ENCODE data around the gene KHSRP. TPM values are rescaled to one million over a fixed set of nuclear protein-coding genes. Genes with fewer than 3 reads are reported as not detected.
"Not testable (repeated sequence)": the region's sequence is repeated elsewhere in the genome, so short reads cannot be mapped to it uniquely, and the experiment has no call there.

The KHSRP gene
- total RNA-seq, 4 donors from 2014 or later: 79.5 to 147 (median 119) TPM

DNA sequence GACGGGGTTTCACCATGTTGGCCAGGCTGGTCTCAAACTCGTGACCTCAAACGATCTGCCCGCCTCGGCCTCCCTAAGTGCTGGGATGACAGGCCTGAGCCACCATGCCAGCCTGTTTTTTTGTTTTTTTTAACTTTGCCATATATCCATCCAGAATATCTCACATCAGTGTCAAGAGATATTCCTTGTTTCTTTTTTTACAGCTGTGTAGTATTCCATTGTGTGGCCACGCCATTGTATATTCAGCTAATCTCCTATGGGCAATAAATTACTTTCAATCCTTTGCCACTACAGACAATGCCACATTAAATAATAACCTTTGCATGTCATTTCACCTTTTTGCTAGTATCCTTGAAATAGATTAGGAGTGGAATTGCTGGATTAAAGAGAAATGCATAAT lies 15.3 kb downstream of the KHSRP start:
- Histone ChIP-seq H3K4me3 (no peak overlapping the region), H3K4me1 (peaks cover 0 to 18% (median 11%) of the 10 kb centered on the region in 4 donors), H3K27ac (no peak overlapping the region), H3K36me3 (peaks cover 0 to 6% (median 0%) of the 10 kb centered on the region in 3 donors), H3K27me3 (no peaks in the 10 kb centered on the region), H3K9me3 (no peaks in the 10 kb centered on the region)
- 88 to 97% methylated on average over 6 of the region's 6 CpGs for WGBS, 2 donors
- DNase-seq (ENCODE audit: low spot score in 2 of 2): no peak
- no peak for TF ChIP-seq EP300 (IDR thresholded peaks at IDR 0.05)
- TF ChIP-seq, protein P1, sequence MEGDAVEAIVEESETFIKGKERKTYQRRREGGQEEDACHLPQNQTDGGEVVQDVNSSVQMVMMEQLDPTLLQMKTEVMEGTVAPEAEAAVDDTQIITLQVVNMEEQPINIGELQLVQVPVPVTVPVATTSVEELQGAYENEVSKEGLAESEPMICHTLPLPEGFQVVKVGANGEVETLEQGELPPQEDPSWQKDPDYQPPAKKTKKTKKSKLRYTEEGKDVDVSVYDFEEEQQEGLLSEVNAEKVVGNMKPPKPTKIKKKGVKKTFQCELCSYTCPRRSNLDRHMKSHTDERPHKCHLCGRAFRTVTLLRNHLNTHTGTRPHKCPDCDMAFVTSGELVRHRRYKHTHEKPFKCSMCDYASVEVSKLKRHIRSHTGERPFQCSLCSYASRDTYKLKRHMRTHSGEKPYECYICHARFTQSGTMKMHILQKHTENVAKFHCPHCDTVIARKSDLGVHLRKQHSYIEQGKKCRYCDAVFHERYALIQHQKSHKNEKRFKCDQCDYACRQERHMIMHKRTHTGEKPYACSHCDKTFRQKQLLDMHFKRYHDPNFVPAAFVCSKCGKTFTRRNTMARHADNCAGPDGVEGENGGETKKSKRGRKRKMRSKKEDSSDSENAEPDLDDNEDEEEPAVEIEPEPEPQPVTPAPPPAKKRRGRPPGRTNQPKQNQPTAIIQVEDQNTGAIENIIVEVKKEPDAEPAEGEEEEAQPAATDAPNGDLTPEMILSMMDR (IDR thresholded peaks at IDR 0.05): no peak
- TF ChIP-seq POLR2A (IDR thresholded peaks at IDR 0.05): no peak

DNA sequence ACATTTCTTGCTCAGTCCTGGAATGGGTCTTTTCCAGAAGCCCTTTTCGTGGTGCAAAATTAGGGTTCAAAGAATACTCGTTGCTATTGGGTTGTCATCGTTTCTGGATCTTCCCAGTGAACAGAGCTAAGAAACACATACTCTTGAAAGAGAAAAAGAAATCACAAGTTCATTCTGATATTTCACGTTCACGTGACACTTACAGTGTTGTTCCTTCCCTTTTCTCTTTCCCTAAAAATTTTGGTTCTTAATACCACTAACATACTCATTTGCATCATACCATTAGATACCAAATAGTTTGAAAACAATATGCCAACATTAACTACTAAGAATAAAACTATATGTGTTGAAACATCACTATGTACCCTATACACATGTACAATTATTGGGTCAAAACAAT lies 18.2 kb downstream of the KHSRP start:
- 84 to 85% methylated on average over 5 of the region's 5 CpGs for WGBS, 2 donors
- no peak for DNase-seq (ENCODE audit: low spot score in 2 of 2)
- H3K27me3 ChIP-seq: no peaks in the 10 kb centered on the region
- no peaks in the 10 kb centered on the region for H3K9me3 ChIP-seq
- no peak overlapping the region for H3K4me3 ChIP-seq
- no peak overlapping the region for H3K27ac ChIP-seq
- TF ChIP-seq EP300 (IDR thresholded peaks at IDR 0.05) (no peak), POLR2A (IDR thresholded peaks at IDR 0.05) (no peak)
- TF ChIP-seq, protein P1 (IDR thresholded peaks at IDR 0.05): no peak
- H3K4me1 ChIP-seq: peaks cover 0 to 12% (median 4%) of the 10 kb centered on the region in 4 donors
- H3K36me3 ChIP-seq: no peaks in the 10 kb centered on the region

DNA sequence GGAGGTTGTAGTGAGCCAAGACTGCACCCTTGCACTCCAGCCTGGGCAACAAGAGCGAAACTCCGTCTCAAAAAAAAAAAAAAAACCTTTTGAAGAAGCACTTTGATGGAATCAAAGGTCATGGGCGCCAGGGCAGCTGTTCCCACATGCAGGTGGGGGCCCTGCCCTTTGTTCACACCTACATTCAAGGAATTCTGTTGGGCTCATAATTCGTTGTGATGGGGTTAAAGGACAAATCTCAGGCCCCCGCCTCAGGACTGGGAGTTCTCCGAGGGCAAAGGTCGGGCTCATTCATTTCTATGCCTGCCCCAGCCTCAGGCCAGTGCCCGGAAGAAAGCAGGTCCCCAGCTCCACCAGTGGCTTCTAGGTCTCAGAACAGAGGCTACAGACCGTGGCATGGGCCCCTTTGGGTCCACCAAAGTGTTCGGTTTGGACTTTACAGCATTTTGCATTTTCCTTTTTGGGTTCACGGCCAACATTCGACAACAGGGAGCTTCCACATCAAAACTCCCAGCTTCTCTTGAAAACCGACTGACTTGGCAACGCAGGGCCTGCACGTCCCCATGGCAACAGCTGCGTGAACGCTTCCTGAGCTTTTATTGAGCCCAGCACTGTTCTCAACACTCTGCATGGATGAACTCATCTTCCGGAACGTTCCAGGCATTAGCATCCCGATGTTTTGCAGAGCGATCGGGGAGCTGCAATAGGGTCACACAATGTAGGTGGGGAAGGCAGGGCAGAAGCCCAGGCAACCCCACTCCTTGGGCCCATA lies 21.6 kb downstream of the KHSRP start:
- no peaks in the 10 kb centered on the region for H3K36me3 ChIP-seq
- peak overlapping the region in 3 of 4 donors; percentile 24 to 68 (median 63) for H3K27ac ChIP-seq
- 25 to 29% methylated on average over 21 to 22 of the region's 22 CpGs for WGBS, 2 donors
- peaks cover 0 to 12% (median 4%) of the 10 kb centered on the region in 4 donors for H3K4me1 ChIP-seq
- H3K27me3 ChIP-seq: no peaks in the 10 kb centered on the region
- H3K4me3 ChIP-seq: no peak overlapping the region
- TF ChIP-seq, protein P1 (IDR thresholded peaks at IDR 0.05): no peak
- TF ChIP-seq POLR2A (IDR thresholded peaks at IDR 0.05) (no peak), EP300 (IDR thresholded peaks at IDR 0.05) (no peak)
- H3K9me3 ChIP-seq: no peaks in the 10 kb centered on the region
- no peak for DNase-seq (ENCODE audit: low spot score in 2 of 2)

DNA sequence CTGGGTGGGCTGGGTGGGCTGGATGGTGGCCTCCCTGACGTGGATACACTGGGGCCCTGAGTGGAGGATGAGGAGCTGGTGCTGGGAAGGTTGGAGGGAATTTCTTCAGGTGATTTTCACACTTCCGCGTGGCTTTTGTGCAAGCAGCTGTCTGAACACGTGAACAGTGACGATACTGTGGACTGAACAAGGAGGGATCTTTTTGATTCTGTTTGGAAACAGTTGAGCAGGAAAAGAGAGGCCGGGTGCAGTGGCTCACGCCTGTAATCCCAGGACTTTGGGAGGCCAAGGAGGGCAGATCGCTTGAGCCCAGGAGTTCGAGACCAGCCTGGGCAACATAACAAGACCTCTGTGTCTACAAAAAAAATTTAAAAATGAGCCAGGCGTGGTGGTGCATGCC lies 22.6 kb downstream of the KHSRP start:
- Histone ChIP-seq H3K36me3 (no peaks in the 10 kb centered on the region), H3K27me3 (no peaks in the 10 kb centered on the region), H3K4me3 (no peak overlapping the region), H3K27ac (peak overlapping the region in 1 of 4 donors; percentile 26), H3K9me3 (no peaks in the 10 kb centered on the region), H3K4me1 (peaks cover 0 to 12% (median 4%) of the 10 kb centered on the region in 4 donors)
- TF ChIP-seq POLR2A (IDR thresholded peaks at IDR 0.05): no peak
- TF ChIP-seq, protein P1 (IDR thresholded peaks at IDR 0.05): no peak
- TF ChIP-seq EP300 (IDR thresholded peaks at IDR 0.05): no peak
- WGBS, 2 donors: 88 to 93% methylated on average over 10 of the region's 10 CpGs
- no peak for DNase-seq (ENCODE audit: low spot score in 2 of 2)

DNA sequence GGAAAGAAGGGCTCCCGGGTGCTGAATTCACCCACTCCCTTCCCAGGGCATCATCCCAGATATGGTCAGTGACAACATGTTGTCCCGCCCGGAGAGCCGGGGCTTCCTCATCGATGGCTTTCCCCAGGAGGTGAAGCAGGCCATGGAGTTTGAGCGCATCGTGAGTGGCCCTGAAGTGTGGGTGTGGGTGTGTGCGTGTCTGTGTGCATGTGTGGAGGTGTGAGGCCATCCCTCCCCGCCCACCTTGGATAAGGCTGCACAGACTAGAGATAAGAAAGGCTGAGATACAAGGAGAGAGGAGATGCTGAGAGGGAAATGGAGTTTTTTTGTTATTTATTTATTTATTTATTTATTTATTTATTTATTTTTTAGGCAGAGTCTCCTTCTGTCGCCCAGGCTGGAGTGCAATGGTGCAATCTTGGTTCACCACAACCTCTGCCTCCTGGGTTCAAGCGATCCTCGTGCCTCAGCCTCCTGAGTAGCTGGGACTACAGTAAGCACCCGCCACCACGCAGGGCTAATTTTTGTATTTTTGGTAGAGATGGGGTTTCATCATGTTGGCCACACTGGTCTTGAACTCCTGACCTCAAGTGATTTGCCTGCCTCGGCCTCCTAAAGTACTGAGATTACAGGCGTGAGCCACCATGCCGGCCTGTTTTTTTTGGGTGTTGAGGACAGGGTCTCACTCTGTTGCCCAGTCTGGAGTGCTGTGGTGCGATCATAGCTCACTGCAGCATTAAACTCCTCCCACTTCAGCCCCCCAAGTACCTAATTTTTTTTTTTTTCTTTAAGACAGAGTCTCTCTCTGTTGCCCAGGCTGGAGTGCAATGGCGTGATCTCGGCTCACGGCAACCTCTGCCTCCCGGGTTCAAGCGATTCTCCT lies 24.3 kb downstream of the KHSRP start:
- not testable (repeated sequence) for H3K36me3 ChIP-seq; H3K9me3 ChIP-seq; H3K27me3 ChIP-seq; H3K27ac ChIP-seq; H3K4me3 ChIP-seq; DNase-seq (ENCODE audit: low spot score in 2 of 2)
- peaks cover 0 to 12% (median 4%) of the 10 kb centered on the region in 4 donors for H3K4me1 ChIP-seq
- 87 to 89% methylated on average over 23 of the region's 23 CpGs for WGBS, 2 donors

All from tibial nerve (tissue), 4 donors.